Uterus (tissue), 4 donors: ENCODE data around the gene RPL10A. TPM values are rescaled to one million over a fixed set of nuclear protein-coding genes. Genes with fewer than 3 reads are reported as not detected.

Experiments
- DNase-seq, 2 donors: peaks; one replicate each; pipeline ENCODE4 v3.0.0-alpha.2; 2019 to 2020
- H3K27ac ChIP-seq, 2 donors: fragments of 200-600 bp; sonication (generic); 1 replicate in 1 of 2; 2 replicates in 1 of 2; pipeline ENCODE4 v1.5.1; 2016 to 2018
- H3K27me3 ChIP-seq, 2 donors: fragments of 200-600 bp; sonication (generic); one replicate each; pipeline ENCODE4 v1.5.1; 2018 to 2019; ENCODE audit warnings: control low read depth in 1 of 2
- H3K36me3 ChIP-seq, 2 donors: fragments of 200-600 bp; sonication (generic); one replicate each; pipeline ENCODE4 v1.5.1; 2019; ENCODE audit warnings: control low read depth in 1 of 2
- H3K4me1 ChIP-seq, 2 donors: fragments of 200-600 bp; sonication (generic); one replicate each; pipeline ENCODE4 v1.5.1; 2018 to 2019; ENCODE audit warnings: control low read depth in 1 of 2
- H3K4me3 ChIP-seq, 2 donors: fragments of 200-600 bp; sonication (generic); 1 replicate in 1 of 2; 2 replicates in 1 of 2; pipeline ENCODE4 v1.5.1; 2018 to 2019; ENCODE audit warnings: mild to moderate bottlenecking in 1 of 2
- H3K9me3 ChIP-seq, 2 donors: fragments of 200-600 bp; sonication (generic); one replicate each; pipeline ENCODE4 v1.5.1; 2019; ENCODE audit warnings: control low read depth in 1 of 2
- POLR2A ChIP-seq, 2 donors: fragments of 450-650 bp; IDR thresholded peaks; one replicate each; pipeline ENCODE4 v1.6.1; 2016; ENCODE audit warnings: antibody characterized with exemption in 2 of 2, mild to moderate bottlenecking in 1 of 2, moderate library complexity in 1 of 2
- intact Hi-C: fragments of 100-400 bp; cut with DNase I; formaldehyde crosslinking; loops from one replicate; pipeline ENCODE4 v1.15.1; 2023; ENCODE audit warnings: low total_unique reads
- total RNA-seq, 4 donors: library from RNA; depleted of rRNA in 3 of 4; stranded (reverse); fragments of >200 nt in 3 of 4; gene quantifications; one replicate each; pipeline versions ENCODE4 v1.1.0 to v1.2.4, GENCODE V29; 2014 to 2023
- TF ChIP-seq, protein P1 (sequence below), 4 experiments: fragments of 200-600 bp in 2 of 4; fragments of 450-650 bp in 2 of 4; sonication (generic) in 2 of 4; IDR thresholded peaks; one replicate each; pipeline ENCODE4 v1.5.1; 2016 to 2019; ENCODE audit warnings: antibody characterized with exemption in 4 of 4, mild to moderate bottlenecking in 2 of 4, moderate library complexity in 1 of 4
- donor health status: DM: yes; HTN: yes; CAD: no.

Gene RPL10A
- total RNA-seq, 4 donors from 2014 or later: 1,557 to 4,762 (median 2,904) TPM

DNA sequence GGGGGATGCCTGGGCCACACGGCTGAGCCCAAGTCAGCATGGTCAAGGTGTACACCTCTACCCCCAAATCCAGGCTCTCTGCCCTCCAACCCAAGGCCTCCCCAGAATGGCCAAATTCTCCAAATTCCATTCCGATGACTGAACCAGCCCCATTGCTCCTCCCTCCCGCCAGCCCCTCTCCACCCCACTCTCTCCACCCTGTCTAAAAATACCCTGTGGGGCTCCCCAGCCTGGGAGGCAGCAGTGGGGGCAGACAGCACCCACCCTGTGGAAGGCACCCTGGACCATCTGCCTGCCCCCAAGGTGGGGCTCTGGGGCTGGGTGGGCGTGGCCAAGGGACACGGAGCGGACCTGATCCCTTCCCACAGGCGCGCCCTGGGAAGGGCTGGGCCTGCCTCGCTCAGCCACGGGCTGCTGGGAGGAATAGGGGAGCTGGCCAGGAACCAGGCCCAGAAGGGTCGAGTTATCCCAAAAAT lies 17.2 kb downstream of the RPL10A start:
- intact Hi-C loops: no loop called here
- H3K36me3 ChIP-seq: no peaks in the 10 kb centered on the region
- peak overlapping the region; percentile 98 to 100 for H3K27ac ChIP-seq
- H3K4me1 ChIP-seq: peaks cover 11 to 41% of the 10 kb centered on the region in 2 donors
- peak overlapping the region; percentile 10 to 27 for H3K4me3 ChIP-seq
- TF ChIP-seq, protein P1, sequence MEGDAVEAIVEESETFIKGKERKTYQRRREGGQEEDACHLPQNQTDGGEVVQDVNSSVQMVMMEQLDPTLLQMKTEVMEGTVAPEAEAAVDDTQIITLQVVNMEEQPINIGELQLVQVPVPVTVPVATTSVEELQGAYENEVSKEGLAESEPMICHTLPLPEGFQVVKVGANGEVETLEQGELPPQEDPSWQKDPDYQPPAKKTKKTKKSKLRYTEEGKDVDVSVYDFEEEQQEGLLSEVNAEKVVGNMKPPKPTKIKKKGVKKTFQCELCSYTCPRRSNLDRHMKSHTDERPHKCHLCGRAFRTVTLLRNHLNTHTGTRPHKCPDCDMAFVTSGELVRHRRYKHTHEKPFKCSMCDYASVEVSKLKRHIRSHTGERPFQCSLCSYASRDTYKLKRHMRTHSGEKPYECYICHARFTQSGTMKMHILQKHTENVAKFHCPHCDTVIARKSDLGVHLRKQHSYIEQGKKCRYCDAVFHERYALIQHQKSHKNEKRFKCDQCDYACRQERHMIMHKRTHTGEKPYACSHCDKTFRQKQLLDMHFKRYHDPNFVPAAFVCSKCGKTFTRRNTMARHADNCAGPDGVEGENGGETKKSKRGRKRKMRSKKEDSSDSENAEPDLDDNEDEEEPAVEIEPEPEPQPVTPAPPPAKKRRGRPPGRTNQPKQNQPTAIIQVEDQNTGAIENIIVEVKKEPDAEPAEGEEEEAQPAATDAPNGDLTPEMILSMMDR (IDR thresholded peaks at IDR 0.05): no peak
- TF ChIP-seq POLR2A (IDR thresholded peaks at IDR 0.05): peak in 1 of 2 donors; percentile 8
- no peaks in the 10 kb centered on the region for H3K27me3 ChIP-seq
- DNase-seq: peak; percentile 69 to 74
- H3K9me3 ChIP-seq: no peaks in the 10 kb centered on the region

DNA sequence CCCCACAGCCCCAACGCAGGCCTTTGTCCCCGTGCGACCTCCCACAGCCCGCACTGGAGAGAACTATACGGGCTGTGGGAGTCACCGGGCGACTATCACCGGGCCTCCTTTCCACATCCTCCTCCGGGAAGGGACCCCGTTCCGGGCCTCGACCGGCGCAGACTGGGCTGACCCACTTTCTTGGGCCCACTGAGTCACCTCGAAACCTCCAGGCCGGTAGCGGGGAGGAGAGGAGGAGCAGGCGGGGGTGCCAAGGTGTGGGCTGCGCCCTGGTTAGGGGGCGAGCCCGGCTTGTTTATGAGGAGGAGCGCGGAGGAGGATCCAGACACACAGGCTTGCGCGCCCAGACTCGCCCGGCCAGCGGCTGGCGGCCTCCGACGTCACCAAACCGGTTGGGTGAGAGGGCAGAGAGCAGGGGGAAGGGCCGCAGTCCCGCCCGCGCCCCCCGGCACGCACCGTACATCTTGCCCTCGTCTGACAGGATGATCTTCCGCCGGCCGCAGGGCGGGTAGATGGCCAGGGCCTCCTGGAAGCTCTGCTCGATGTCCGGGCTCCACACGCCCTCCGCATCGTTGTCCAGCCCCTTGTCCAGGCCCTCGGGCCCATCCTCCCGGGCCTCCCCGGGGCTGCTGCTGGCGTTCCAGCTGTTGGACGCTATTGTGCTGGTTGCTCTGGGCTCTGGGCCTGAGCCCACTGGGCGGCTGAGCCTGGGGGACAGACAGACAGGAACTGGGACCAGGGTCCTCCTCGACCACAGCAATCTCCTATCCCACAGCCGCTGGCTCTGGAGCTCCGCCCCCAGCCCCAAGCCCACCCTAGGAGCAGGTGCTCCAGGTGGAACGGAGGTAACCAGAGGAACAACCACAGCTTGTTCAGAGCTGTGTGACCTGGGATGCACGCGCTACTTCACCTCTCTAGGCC lies 18.1 kb downstream of the RPL10A start:
- DNase-seq: peak; percentile 93 to 96
- H3K27me3 ChIP-seq: no peaks in the 10 kb centered on the region
- H3K9me3 ChIP-seq: no peaks in the 10 kb centered on the region
- TF ChIP-seq POLR2A (IDR thresholded peaks at IDR 0.05): peak; percentile 33 to 75
- TF ChIP-seq, protein P1 (IDR thresholded peaks at IDR 0.05): no peak
- H3K4me3 ChIP-seq: peak overlapping the region; percentile 10 to 27
- H3K27ac ChIP-seq: peak overlapping the region; percentile 98 to 100
- H3K4me1 ChIP-seq: peaks cover 11 to 40% of the 10 kb centered on the region in 2 donors
- intact Hi-C loops: no loop called here
- no peaks in the 10 kb centered on the region for H3K36me3 ChIP-seq

DNA sequence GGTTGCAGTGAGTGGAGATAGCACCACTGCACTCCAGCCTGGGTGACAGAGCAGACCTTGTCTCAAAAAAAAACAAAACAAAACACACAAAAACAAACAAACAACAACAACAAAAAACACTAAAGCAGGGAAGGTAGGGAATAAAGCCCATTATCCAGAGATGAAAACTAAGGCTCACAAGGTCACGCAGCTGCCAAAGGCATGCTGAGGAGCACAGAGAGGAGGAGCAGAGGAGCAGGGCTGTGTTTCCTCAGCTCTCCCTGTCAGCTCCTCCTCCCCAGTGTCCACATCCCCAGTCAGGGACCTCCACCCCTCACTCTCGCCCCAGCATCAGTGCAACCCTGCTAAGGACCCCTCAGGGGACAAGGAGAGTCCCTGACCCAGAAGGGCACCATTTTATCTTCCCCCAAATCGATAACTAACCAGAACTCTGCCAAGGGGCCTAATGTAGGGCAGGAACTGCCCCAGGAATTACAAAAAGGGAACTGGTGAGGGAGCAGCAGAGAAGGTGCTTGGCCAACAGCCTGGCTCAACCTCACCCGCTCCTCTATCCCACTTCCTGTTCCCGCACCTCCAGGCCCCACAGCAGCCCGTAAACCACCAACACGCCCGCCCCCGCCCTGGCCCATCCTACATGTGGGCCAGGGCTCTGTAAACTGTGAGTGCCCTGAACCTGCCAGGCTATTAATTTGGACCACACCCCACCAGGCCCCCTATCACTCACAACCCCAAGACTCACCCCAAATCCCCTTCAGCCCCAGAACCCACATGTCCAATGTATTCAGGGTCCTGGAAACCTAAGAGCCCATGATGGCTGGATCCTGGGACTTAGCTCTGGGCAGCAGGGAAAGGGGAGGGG lies 19.7 kb downstream of the RPL10A start:
- Histone ChIP-seq H3K4me3 (no peak overlapping the region), H3K9me3 (no peaks in the 10 kb centered on the region), H3K27ac (peak overlapping the region; percentile 98 to 100), H3K36me3 (no peaks in the 10 kb centered on the region), H3K27me3 (no peaks in the 10 kb centered on the region), H3K4me1 (peaks cover 11 to 53% of the 10 kb centered on the region in 2 donors)
- peak; percentile 63 to 83 for DNase-seq
- intact Hi-C loops: no loop called here
- peak in 1 of 2 donors; percentile 23 for TF ChIP-seq POLR2A (IDR thresholded peaks at IDR 0.05)
- TF ChIP-seq, protein P1 (IDR thresholded peaks at IDR 0.05): no peak

DNA sequence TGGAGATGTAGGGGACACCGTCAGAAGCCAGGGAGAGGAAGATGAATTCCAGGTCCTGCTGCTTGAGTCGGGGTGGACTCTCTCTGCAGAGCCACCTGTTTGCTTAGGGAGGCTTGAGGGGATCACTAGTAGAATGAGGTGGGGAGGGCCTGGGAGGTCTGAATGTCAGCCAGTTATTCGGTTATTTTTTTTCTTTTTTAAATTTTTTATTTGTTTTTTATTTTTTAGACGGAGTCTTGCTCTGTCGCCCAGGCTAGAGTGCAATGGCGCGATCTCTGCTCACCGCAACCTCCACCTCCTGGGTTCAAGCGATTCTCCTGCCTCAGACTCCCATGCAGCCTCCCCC lies 20.3 kb downstream of the RPL10A start:
- Histone ChIP-seq H3K4me3 (no peak overlapping the region), H3K36me3 (no peaks in the 10 kb centered on the region), H3K4me1 (peaks cover 11 to 54% of the 10 kb centered on the region in 2 donors), H3K27ac (peak overlapping the region; percentile 98 to 100), H3K27me3 (no peaks in the 10 kb centered on the region), H3K9me3 (no peaks in the 10 kb centered on the region)
- TF ChIP-seq, protein P1 (IDR thresholded peaks at IDR 0.05): no peak
- no peak for TF ChIP-seq POLR2A (IDR thresholded peaks at IDR 0.05)
- DNase-seq: no peak
- intact Hi-C loops: no loop called here
